DND-41 (cell line): Measurements from ENCODE around the gene SVBP.

Experiments
- EZH2 ChIP-seq: IDR thresholded peaks from 3 replicates; pipeline ENCODE4 v1.6.1; 2012; ENCODE audit warnings: borderline replicate concordance, low read depth, mild to moderate bottlenecking, moderate library complexity, low read length, inconsistent platforms; ENCODE audit not compliant: severe bottlenecking
- TF ChIP-seq, protein P1 (sequence below): IDR thresholded peaks from 2 replicates; pipeline ENCODE4 v1.5.1; 2012; ENCODE audit warnings: borderline replicate concordance, low read length, moderate library complexity, mild to moderate bottlenecking; ENCODE audit not compliant: poor library complexity, severe bottlenecking; ENCODE audit errors: extremely low read depth

DNA sequence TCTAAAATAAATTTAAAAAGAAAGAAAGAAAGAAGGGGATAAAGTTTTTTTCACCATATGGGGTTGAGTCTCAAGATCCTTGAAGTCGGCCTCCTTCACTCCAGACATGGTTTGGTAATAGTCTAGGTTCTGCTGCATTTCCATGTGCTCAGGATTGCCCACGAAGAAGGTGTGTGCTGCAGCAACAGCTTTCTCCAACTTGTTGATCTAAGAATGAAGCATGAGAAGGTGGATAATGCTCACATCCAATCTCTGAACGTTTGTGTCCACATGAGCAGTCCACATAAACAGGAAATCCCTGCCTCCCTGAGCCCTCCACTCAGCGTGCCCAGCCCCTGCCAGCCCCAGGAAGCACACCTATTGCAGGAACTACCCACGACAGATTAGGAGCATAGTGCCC lies 54.9 kb downstream of the SVBP start:
- TF ChIP-seq, protein P1, sequence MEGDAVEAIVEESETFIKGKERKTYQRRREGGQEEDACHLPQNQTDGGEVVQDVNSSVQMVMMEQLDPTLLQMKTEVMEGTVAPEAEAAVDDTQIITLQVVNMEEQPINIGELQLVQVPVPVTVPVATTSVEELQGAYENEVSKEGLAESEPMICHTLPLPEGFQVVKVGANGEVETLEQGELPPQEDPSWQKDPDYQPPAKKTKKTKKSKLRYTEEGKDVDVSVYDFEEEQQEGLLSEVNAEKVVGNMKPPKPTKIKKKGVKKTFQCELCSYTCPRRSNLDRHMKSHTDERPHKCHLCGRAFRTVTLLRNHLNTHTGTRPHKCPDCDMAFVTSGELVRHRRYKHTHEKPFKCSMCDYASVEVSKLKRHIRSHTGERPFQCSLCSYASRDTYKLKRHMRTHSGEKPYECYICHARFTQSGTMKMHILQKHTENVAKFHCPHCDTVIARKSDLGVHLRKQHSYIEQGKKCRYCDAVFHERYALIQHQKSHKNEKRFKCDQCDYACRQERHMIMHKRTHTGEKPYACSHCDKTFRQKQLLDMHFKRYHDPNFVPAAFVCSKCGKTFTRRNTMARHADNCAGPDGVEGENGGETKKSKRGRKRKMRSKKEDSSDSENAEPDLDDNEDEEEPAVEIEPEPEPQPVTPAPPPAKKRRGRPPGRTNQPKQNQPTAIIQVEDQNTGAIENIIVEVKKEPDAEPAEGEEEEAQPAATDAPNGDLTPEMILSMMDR, result no peak
- TF ChIP-seq EZH2, result no peak
